Measurements from ENCODE around the gene PRR5.

Gene PRR5

DNA sequence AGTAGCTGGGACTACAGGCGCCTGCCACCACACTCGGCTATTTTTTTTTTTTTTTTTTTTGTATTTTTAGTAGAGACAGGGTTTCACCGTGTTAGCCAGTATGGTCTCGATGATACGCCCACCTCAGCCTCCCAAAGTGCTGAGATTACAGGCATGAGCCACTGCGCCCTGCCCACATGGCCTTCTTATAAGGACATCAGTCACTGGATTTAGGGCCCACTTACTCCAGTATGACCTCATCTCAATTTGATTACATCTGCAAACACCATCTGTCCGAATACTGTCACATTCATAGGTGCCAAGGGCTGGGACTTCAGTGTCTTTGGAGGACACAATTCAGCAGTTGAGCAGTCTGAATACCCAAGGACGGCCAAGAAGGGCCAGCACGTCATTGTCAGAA is 8.2 kb upstream of the PRR5 start:
- no peak for DNase-seq

DNA sequence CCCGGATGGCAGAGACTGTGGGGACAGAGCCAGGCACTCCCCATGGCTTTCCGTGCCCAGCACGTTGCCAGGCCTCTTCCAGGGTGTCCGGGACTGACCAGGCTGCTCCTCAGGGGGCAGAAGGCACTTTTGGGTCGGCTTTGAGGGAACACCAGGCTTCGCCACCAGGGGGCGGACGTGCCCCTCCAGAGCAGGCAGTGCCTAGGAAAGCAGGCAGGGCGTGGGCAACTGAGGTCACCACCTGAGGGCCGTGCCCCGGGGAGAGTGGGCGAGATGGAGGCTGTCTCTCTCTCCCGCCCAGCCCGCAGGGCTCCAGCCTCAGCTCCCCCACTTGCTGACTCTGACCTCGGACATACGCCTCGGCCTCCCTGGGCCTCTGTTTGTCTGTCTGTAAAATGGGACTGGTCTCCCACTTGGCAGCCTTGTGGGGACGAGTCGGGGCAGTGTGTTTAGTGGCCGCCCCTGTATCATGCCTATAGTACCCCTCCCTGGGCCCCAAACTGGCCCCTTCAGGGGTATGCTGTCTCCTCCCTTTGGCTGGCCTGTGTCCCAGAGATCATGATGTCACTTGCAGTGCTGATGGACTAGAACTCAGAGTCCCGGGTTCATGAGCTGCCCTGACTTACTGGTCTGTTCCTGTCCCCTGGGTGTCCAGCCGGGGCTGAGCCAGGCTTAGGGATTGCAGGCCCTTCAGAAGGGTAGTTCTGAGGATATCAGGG is 4.4 kb upstream of the PRR5 start:
- peak; percentile 89 for DNase-seq

DNA sequence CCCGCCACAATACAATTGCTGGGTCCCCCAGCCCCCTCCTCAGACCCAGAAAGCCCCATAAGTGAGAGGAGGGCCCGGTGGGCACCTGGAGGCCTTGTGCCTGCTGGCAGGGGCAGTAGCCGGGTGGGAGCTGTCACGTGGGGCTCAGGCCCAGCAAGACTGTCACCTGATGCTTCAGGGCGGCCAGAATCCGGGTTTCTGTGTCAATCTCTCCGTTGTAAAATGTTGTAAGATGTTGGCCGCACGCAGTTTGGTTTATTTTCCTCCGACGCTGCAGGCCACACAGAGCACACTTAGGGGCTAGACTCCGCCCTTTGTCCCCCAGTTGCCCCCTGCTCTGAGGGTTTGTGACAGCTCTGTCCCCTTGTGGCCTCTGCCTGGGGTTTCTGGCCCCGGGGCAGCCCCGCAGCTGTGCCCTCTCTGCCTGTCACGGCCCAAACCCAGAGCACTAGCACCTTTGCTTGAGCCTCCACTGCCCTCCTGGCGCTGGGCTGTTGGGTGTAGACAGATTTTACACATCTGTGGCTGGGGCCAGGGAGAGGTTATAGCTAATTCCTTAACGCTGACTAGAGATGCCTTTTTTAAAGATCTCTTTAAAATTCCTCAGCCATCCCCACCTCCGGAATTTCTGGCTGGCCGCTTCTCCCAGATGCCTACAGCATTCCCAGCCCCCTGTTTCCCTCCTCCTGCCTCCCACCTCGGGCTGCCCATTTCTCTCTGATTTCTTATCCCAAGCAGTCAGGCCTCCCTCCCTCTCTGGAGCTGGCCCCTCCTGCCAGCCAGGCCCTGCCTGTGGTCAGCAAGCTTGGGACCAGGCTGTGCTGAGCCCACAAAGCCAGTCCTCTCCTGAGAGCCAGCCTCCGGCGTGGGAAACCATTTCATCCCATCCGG is 3.2 kb upstream of the PRR5 start:
- DNase-seq, result no peak

DNA sequence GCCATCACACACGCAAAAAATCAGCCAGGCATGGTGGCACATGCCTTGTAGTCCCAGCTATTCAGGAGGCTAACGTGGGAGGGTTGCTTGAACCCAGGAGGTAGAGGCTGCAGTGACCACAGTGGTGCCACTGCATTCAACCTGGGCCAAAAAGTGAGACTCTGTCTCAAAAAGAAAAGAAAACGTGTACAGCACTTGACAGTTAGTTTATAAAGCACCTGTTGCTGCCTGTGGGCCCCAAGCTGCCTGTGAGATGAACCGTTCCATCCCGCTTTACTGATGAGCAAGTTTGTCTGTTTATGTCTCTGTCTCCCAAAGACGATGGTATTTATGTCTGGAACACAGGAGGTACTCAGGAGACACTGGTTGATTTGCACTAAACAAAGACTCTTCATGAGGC is 1.5 kb upstream of the PRR5 start:
- no peak for DNase-seq

DNA sequence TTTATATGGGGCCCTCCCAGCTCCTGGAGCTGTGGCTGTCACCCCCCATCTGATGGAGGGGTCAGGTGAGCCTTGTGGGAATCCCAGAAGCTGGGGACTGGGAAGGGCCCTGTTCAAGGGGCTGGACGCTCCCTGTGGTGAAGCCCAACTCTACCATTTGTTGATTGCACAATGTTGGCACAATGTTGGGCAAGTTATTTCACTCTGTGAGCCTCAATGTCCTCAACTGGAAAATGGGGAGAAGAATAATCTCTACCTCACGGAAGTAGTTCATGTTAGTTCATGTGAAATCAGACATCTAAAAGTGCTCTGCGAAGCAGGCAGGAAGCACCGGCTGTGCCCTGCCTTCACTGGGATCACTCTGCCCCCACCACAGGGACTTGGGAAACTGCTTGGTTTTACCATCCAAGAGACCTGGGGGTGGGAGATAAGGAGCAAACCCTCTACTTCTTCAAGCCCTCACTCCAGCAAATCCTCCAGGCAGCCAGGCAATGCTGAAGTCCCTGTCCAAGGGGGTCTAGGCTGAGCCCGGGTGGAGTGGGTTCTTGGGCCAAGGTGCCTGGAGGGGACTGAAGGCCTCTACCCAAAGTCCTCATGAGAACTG is 715 bp upstream of the PRR5 start:
- no peak for DNase-seq

DNA sequence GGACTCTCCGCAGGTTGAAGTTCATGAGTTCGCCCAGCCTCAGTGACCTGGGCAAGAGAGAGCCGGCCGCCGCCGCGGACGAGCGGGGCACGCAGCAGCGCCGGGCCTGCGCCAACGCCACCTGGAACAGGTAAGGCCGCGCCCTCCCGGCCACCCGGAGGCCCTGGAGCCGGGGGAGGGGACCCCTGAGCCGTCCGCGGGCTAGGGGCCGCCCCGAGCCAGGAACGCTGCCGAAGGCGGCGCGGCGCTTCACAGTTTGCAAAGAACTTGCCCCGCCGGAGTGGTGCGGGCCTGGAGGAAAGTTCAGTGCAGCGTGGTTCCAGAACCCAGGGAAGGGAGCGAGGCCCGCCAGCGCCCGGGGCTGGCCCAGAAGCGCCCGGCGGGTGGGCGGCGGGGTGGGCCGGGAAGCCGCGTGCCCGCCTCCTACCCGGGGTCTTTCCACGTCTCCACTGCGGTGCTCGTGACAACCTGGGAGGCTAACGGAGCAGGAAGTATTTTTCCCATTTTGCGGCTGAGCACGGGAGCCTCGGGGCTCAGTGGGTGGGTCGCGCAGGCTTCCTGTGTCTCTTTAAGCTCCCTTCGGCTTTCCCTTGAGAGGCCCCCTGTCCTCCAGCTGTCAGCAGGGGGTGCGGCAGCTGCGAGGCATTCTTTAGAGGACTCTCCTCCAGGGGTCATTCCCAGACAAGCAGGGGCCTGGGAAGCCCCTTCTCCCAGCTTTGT is 635 bp downstream of the PRR5 start:
- DNase-seq, result peak; percentile 17

DNA sequence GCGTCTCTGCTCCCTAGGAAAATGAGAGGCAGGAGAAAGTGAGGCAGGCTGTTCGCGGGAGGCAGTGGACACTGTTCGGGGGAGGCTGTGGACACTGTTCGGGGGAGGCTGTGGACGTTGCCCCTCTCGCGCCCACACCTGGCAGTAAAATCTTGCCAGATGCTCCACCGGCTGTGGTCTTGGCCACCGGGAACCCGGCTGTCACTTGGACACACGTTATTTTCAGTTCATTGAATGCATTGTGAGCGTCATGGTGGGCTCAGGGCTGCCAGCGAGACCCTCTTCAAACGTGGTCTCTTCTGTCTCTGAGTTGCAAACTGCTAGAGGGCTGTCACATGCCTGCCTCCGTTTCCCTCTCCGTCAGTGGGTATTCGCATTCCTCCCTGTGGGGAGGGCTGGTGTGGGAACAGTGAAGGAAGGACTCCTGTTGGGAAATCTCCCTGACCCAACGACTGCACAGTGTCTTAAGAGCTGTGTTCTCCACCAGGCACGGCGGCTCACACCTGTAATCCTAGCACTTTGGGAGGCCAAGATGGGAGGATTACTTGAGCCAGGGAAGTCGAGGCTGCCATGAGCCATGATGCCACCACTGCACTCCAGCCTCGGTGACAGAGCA is 1.4 kb downstream of the PRR5 start:
- no peak for DNase-seq

DNA sequence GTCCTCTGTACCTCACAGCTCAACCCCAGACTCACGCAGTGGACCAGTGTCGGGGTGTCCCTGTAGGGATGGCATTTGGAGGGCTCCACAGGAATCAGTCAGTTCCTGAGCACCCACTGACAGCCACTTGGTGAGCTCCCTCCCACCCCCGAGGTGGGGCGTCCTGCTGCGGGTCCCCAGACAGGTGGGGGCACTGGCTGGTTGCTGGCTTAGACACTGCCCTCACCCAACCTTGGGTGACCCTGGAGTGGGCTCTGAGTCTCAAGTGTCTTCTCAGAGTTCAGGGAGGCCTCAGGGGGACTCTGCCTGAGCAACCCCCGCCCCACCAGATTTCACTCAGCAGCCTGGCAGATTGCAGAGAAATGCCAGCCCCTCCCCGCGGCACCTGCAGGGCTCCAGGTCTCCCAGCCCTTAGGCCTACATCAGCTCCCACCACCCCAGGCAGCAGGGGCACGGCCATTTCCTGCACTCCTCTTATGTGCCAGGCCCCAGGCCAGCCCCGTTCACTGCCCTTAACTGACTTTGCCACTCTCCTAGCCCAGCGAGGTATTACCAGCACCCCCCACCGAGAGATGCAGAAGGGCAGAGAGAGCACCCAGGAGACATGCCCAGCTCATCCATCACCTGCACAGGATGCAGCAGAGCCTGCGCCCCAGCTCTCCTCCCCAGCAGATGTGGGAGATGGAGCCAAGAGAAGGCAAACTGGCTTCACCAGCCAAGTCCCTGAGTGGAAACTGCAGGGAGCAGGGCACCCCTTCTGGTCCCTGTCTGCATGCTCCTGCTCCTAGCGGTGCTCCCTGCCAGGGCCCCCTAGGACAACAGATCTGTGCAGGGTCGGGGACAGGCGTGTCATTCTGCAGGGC is 2.4 kb downstream of the PRR5 start:
- no peak for DNase-seq

DNA sequence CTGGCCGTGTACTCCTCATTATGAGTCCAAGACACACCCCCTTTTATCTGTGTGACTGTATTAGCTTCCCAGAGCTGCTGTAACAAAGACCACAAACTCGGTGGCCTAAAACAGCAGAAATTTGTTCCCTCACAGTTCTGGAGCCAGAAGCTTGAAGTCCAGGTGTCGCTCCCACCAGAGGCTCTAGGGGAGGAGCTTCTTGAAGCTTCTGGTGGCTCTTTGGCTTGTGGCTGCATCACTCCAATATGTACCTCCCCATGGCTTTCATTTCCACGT is 3.0 kb downstream of the PRR5 start:
- no peak for DNase-seq

DNA sequence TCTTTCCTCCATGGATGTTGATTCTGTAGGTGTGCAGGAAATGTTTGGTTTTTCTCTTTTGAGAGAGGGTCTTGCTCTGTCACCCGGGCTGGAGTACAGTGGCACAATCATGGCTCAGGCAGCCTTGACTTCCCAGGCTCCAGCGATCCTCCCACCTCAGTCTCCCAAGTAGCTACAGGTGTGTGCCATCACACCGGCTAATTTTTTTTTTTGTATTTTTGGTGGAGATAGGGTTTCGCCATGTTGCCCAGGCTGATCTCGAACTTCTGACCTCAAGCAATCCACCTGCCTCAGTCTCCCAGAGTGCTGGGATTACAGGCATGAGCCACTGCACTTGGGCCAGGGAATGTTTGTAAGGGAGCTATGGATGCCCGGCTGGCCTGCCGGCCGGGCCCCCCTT is 4.5 kb downstream of the PRR5 start:
- no peak for DNase-seq

DNA sequence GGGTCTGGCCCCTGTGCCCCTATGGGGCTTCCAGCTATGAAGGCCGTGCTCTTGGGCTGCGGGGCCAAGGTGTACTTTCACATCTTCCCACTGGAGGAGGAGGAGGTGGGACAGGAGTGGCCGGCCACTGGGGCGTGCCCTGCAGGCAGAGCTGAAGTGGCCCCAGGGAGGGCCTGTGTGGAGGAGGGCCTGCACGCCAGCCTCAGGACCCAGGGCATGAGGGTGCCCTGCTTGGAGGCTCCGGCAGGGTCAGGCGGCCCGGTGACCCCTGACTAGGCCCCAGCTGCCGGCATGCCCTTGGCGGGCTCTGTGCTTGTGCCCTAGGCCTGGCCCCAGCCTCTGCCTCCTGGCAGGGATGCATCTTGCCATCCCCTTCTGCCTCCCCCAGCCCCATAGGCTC is 5.2 kb downstream of the PRR5 start:
- no peak for DNase-seq

DNA sequence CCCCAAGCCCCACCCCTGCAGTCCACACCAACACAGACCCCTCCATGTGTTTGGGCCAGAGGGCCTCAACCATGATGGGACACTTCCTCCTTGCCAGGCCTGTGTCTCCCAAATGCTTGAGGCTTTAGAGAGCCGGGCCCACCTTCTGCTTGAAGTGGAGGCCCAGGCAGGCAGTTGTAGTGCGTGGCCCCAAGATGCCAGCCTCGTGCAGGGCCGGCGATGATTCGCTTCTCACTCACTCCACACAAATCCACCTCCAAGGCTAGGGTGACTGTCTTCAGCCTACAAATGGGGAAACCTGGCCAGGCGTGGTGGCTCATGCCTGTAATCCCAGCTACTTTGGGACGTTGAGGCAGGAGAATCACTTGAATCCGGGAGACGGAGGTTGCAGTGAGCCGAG is 5.7 kb downstream of the PRR5 start:
- DNase-seq, result no peak

DNA sequence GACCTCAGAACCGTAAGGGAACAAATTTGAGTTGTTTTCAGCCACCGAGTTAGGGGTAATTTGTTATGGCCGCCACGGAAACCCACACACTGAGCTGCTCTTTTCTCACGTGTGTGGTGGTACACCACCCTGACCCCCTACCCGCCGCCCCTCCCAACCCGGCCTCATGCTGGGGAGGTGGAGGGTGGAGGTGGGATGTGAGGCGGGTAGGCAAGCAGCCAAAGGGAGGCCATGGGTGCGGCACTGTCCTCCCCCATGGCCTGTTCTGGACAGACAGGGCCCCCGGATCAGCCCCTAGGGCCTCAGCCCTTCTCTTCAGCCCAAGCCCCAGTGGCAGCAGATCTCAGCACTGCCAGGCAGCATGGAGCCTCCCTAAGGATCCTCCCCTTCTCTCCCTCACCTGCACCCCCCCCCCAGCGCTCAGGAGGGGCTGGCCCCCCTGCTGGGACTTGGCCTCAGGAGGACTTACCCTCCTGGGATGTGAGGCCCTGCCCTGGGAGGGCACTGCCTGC is 7.9 kb downstream of the PRR5 start:
- no peak for DNase-seq

DNA sequence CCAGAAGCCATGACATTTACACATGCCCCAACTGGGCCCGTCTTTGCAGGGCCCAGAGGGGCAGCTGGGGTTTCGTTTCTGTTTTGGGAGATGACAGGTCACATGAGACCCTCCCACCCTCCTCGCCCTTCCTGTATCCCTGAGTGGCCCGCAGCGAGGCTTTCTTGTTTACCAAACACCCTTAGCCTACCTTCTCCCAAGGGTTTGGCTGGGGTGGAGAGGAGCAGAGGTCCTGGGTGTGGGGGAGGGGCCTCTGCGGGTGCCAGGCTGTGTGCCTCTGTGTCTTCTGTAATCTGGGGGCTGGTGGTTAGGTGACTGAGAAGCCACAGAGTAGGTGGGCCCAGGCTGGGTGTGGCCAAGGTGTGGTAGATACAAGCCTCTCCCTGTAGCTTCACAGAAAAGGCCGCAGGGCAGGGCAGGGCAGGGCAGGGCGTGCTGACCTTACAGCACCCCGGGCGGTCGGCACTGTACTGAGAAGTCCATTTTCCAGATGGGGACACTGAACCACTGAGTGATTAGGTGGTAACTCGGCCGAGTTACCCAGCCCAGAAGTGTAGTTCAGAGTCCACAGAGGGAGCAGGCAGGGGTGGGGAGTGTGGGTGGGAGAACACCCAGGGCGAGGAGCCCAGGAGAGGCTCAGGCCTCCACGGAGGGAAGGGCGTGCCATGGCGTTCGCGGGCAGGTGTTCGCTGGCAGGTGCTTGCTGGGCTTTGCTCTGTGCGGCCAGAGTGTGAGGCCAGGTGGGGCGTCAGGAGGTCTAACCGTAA is 8.7 kb downstream of the PRR5 start:
- no peak for DNase-seq

DNA sequence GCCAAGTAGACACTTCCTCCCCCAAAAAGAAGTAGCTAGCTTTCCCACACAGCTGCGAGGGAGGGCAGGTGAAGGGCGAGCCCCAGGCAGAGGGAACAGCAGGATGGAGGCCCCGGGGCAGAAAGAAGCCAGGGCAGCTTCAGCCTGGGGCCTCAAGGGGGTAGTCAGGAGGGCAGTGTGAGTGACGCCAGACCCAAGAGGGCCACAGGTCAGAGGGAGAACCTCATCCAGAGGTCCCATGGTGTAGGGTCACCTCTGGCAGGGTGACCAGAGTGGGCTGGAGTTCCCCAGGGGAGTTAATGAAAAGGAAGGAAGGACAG is 9.2 kb downstream of the PRR5 start:
- no peak for DNase-seq

DNA sequence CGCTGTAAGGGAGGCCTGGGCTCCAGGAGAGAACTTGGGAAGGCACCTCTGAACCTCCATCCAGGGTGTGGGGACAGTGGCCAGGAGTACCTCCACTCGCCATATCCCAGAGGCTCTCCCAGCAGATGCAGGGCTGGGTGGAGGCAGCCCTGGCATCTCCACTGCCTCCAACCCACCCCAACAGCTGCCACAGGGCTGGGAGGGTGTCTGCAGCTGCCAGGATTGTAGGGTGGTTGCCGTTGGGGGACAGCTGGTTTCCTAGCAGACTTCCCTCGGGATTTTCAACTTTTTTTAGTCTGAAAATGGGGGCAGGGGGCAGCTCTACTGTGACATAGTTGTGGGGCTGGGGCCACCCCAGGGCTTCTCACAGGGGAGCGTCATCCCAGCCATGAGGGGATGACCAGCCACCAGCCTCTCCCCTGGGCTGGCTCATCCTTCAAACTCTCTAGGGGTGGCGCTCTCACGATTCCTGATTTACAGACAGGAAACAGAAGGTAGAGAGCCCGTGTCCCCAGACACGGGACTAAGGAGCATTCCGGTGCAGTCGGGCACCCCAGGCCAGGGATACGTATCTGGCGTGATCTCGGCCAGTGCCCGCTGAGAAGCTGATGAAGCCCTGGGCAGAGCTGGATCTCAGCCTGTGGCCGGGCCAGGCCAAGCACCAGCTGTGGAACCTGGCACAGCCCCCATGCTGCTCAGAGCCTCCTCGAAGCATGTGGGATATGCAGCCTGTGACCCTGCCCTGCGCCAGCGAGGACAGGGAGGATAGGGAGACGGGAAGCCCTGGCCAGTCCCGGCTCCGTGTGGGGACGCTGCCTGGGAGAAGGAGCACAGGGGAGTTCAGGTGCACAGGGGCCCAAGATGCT is 9.9 kb downstream of the PRR5 start:
- DNase-seq, result no peak

DNA sequence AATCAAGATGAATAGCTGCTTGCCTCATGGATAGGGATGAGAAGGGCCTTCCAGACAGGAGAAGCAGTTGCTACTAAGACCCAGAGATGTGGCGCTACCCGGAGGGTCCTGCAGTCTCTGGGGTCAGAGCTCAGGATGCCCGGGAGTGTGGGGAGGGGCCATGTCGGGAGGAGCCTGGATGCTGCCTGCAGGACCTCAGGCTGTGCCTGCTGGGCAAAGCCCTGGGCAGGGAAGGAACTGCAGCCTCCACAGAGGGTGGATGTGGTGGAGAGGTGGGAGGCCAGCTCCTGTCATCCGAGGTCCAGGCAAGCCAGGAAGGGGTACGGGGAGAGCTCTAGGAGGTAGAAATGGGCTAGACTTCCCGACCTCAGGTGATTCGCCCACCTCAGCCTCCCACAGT is 11.0 kb downstream of the PRR5 start:
- no peak for DNase-seq

DNA sequence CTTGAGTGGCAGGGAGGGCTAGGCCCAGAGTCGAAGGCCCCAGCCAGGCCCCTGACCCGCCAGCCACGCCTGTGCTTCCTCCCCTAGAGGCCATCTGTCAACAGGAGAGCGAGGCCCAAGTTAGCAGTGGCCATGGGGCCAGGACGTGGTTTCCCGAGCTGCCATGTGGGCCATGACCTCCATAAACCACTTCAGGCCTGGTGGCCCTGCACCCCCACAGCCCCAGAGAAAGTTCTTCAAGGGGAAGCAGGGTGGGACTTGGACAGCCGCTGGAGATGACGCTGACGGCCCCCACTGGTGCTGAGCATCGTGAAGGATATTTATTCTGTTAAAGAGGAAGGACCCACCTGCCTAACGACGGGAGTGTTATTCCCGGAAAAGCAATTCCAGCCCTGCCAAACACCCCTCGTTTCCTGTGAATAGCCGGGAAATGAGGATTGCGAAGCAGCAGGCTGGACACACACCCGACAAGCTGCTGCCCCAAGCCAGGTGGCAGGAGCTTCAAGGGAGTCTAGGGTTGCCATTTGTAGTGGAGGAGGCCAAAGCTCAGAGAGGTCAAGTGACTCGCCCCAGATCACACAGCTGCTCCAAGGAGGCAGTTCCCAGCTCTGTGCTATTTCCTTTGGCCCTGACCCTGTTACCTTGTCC is 12.8 kb downstream of the PRR5 start:
- no peak for DNase-seq

DNA sequence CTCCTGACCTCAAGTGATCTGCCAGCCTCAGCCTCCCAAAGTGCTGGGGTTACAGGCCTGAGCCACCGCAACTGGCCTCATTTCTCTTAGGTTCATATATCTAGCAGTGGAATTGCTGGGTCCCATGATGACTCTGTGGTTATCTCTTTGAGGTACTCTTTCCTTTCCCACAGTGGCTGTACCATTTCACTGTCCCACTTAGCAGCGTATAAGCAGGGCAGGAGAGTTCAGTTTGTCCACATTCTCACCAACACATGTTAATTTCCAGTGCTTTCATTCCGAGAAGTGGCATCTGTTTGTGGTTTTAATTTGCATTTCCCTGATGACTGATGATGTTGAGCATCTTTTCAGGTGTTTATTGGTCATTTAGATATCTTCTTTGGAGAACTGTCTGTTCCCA is 16.4 kb downstream of the PRR5 start:
- DNase-seq, result peak; percentile 26
